Nephron (organoid): ENCODE results near the gene C4BPB.

Experiments used
- H3K27ac Mint-ChIP-seq, 3 experiments: 2 replicates each; pipeline ENCODE4 v1.8.0; 2020; ENCODE audit warnings: mixed read lengths in 3 of 3, mild to moderate bottlenecking in 2 of 3, moderate library complexity in 1 of 3
- H3K27me3 Mint-ChIP-seq: 2 replicates; pipeline ENCODE4 v1.8.0; 2021; ENCODE audit warnings: low read depth, mild to moderate bottlenecking, moderate library complexity, mixed read lengths
- H3K36me3 Mint-ChIP-seq: 2 replicates; pipeline ENCODE4 v1.8.0; 2020; ENCODE audit warnings: low read depth, mixed read lengths
- H3K4me1 Mint-ChIP-seq: 2 replicates; pipeline ENCODE4 v1.8.0; 2020; ENCODE audit warnings: mixed read lengths
- H3K4me3 Mint-ChIP-seq, 3 experiments: 2 replicates each; pipeline ENCODE4 v1.8.0; 2020; ENCODE audit warnings: mild to moderate bottlenecking in 3 of 3, mixed read lengths in 3 of 3, moderate library complexity in 2 of 3
- H3K9me3 Mint-ChIP-seq: 2 replicates; pipeline ENCODE4 v1.8.0; 2020; ENCODE audit warnings: mixed read lengths
- CTCF ChIP-seq, 3 experiments: fragments of 200-600 bp; sonication (generic); IDR thresholded peaks; one replicate each; pipeline ENCODE4 v1.5.0; 2021; ENCODE audit warnings: antibody characterized with exemption in 3 of 3; ENCODE audit not compliant: unreplicated experiment in 3 of 3

C4BPB gene

GRCh38 chr1:207102146-207102545 lies 13.5 kb downstream of the C4BPB start:
- TF ChIP-seq CTCF (IDR thresholded peaks at IDR 0.05; ENCODE audit: unreplicated experiment in 3 of 3), result no peak
- H3K4me3 Mint-ChIP-seq, result no peak overlapping the region

GRCh38 chr1:207102659-207103058 lies 14.0 kb downstream of the C4BPB start:
- Mint-ChIP-seq H3K9me3 (peaks cover 3% of the 10 kb centered on the region), H3K27me3 (peaks cover 1% of the 10 kb centered on the region), H3K36me3 (no peaks in the 10 kb centered on the region), H3K27ac (no peak overlapping the region), H3K4me1 (peaks cover 11% of the 10 kb centered on the region), H3K4me3 (no peak overlapping the region)
- no peak for TF ChIP-seq CTCF (IDR thresholded peaks at IDR 0.05; ENCODE audit: unreplicated experiment in 3 of 3)

More at GRCh38 chr1:207102146-207102545, 13.5 kb downstream of the C4BPB start:
- Mint-ChIP-seq H3K27ac (peak overlapping the region in 2 of 3 experiments; percentile 11 to 21), H3K9me3 (peaks cover 3% of the 10 kb centered on the region), H3K4me1 (peaks cover 9% of the 10 kb centered on the region), H3K27me3 (no peaks in the 10 kb centered on the region), H3K36me3 (no peaks in the 10 kb centered on the region)

- Mint-ChIP-seq H3K27me3 (peaks cover 4% of the 10 kb centered on the region), H3K27ac (no peak within 1 kb of the TSS), H3K4me1 (peaks cover 19% of the 10 kb centered on the region)
Observed at GRCh38 chr1:207103892-207104373, 15.3 kb downstream of the C4BPB start, which contains the start of gene C4BPA. Gene C4BPA (plus strand): TSS chr1:207104233. CDS start chr1:207113026, 8,793 bp downstream.

DNA sequence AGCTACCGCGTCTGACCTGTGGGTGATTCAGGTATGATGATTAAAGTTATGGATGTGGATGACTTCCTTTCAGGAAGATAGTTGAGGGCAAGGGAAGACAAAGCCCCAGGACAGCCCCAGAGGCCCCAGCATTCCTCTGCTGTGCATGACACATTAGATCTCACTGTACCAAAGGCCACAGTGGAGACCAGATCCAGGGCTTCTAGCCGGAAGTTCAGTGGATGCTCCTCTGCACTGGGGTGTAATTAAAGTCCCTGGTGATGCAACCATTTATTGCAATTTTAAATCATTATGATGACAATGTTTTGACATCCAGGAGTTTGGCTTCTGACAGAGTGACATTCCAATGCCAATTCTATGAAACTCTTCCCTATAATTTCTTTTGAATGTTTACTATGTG lies 20.3 kb downstream of the C4BPB start:
- Mint-ChIP-seq H3K27ac (no peak overlapping the region), H3K27me3 (peaks cover 4% of the 10 kb centered on the region), H3K36me3 (no peaks in the 10 kb centered on the region), H3K4me1 (peaks cover 25% of the 10 kb centered on the region), H3K4me3 (no peak overlapping the region), H3K9me3 (no peaks in the 10 kb centered on the region)
- no peak for TF ChIP-seq CTCF (IDR thresholded peaks at IDR 0.05; ENCODE audit: unreplicated experiment in 3 of 3)

More at GRCh38 chr1:207103892-207104373, 15.3 kb downstream of the C4BPB start, which contains the start of gene C4BPA:
- H3K36me3 Mint-ChIP-seq, result no peaks in the 10 kb centered on the region
- H3K9me3 Mint-ChIP-seq, result no peaks in the 10 kb centered on the region
- no peak for TF ChIP-seq CTCF (IDR thresholded peaks at IDR 0.05; ENCODE audit: unreplicated experiment in 3 of 3)
- no peak within 1 kb of the TSS for H3K4me3 Mint-ChIP-seq

GRCh38 chr1:207112616-207113296 lies 24.1 kb downstream of the C4BPB start:
- peaks cover 2% of the 10 kb centered on the region for H3K27me3 Mint-ChIP-seq
- H3K4me3 Mint-ChIP-seq, result no peak overlapping the region
- H3K9me3 Mint-ChIP-seq, result no peaks in the 10 kb centered on the region
- peaks cover 23% of the 10 kb centered on the region for H3K4me1 Mint-ChIP-seq
- peak overlapping the region; percentile 41 to 82 (median 58) for H3K27ac Mint-ChIP-seq
- no peak for TF ChIP-seq CTCF (IDR thresholded peaks at IDR 0.05; ENCODE audit: unreplicated experiment in 3 of 3)
- H3K36me3 Mint-ChIP-seq, result no peaks in the 10 kb centered on the region

DNA sequence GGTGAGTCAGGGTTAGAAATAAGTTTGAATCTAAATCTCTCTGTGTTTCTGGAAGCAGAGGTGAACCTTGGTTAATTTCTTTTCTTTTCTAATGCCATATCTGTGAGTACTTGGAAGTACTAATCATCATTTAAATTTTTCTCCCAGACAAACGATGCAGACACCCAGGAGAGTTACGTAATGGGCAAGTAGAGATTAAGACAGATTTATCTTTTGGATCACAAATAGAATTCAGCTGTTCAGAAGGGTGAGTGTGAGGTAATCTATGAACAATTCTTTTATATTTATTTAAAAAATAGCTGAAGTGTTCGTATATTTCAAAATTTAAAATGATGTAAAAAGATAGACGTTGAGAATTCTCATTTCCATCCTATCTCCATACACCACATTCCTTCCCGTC lies 26.6 kb downstream of the C4BPB start:
- Mint-ChIP-seq H3K27ac (no peak overlapping the region), H3K9me3 (no peaks in the 10 kb centered on the region), H3K4me3 (no peak overlapping the region), H3K4me1 (peaks cover 16% of the 10 kb centered on the region), H3K27me3 (no peaks in the 10 kb centered on the region), H3K36me3 (no peaks in the 10 kb centered on the region)
- no peak for TF ChIP-seq CTCF (IDR thresholded peaks at IDR 0.05; ENCODE audit: unreplicated experiment in 3 of 3)
